GM19324 (cell line): Measurements from ENCODE around the gene NODAL.

Source experiments
- ATAC-seq: cut with Tn5 transposase; IDR thresholded peaks from one replicate; pipeline ENCODE4 v1.9.1; 2021; ENCODE audit warnings: mild to moderate bottlenecking, moderate library complexity; ENCODE audit not compliant: unreplicated experiment, low FRiP score

The NODAL gene

DNA sequence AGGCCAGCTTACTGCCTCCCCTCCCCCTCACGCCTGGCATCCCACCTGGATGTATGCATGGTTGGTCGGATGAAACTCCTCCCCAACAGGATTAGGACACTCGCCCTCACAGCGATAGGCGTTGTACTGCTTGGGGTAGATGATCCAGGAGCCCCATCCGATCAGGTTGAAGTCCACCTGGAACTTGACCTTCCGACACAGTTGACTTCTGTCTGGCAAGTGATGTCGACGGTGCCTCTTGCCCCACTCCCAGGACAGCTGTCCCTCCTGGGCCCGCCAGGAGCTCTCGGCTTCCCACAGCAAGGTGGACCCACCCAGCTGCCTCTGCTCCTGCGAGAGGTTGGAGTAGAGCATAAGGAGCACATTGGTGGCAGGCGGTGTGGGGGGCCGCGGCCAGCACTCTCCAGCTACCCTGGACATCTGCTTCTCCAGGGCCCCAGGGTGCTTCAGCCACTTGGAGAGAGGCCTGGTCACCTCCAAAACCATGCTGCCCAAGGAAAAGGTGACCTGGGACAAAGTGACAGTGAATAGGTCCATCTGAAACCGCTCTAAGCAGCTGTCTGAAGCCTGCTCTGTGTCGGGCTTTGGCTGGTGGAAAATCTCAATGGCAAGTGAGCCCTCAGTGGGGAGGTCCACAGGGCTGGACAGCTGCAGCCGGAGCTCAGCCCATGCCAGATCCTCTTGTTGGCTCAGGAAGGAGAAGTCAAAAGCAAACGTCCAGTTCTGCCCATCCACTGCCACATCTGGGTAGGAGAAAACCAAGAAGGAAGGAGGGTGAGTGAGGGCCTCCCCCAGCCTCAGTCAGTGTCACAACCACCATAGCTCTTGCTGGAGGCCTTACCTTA lies 6.0 kb downstream of the NODAL start:
- ATAC-seq = no peak

DNA sequence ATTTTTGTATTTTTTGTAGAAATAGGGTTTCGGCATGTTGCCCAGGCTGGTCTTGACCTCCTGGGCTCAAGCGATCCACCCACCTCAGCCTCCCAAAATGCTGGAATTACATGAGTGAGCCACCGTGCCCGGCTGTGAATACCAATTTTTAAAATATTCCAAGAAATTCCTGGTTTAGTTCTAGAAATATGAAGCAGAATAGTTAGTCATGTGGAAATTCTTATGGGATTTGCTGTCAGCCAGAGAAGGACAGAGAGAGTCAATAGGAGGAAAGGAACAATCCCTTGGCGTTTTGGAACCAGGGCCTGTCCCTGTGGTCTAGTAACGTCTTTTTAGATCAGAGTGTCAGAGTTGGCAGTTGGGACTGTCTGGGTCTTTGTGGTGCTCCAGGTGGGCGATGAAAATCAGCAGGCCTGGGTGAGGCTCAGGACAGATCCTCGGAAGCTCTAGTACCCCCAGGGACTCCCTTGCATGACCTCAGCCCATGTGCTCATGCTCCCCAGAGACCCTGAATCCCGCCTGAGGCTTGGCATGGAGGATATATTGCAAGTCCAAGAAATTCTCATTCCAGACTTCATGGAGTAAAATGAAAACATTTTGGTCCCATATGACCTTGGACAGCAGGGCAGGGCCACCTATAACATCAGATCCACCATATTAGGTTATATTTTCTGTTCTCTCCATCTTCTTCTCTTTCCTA lies 7.8 kb downstream of the NODAL start:
- ATAC-seq = no peak

DNA sequence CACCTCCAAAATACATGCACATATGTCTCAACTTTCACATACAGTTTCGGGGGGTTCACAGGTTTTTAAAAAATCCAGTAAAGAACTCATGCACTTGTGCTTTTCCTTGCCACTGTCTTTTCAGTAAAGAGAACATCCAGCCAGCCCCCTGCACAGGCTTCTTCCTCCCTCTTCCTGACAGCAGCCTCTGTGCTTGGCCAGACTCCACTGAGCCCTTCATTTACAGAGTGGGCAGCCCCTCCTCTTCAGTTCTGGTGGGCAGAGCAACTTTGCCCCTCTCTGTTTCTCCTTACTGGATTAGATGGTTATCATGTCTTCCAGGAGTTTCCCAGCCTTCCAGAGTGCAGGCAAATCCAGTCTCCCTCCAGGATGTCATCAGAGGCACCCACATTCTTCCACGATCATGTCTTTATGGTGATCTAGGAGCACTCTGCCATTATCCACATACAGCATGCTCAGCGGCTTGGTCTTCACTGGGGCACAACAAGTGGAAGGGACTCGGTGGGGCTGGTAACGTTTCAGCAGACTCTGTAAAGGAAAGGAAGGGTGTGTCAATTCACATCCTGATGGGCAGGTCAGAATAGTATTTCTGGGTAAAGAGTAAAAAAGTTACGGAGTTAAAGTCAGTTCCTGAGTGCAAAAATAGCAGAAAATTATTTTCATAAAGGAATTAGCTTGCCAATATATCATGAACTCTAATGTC lies 8.8 kb downstream of the NODAL start:
- no peak for ATAC-seq

DNA sequence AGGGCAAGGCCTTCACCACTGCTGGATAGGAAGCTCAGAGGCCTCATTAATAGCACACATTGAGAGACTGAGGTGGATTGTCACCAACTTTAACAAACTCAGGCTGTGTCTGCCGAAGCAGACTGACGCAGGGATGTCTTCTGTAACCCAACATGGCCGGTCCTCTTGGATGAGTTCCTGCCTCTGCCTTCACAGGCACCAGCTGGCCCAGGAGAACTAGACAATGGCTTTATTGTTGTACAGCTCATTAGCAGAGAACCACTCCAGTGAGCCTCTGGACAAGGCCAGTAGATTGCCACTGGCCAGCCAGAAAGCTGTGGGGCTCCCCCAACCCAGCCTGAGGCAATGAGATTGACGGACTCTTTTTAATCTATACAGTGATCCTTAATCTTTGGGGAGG lies 9.4 kb downstream of the NODAL start:
- ATAC-seq = no peak

DNA sequence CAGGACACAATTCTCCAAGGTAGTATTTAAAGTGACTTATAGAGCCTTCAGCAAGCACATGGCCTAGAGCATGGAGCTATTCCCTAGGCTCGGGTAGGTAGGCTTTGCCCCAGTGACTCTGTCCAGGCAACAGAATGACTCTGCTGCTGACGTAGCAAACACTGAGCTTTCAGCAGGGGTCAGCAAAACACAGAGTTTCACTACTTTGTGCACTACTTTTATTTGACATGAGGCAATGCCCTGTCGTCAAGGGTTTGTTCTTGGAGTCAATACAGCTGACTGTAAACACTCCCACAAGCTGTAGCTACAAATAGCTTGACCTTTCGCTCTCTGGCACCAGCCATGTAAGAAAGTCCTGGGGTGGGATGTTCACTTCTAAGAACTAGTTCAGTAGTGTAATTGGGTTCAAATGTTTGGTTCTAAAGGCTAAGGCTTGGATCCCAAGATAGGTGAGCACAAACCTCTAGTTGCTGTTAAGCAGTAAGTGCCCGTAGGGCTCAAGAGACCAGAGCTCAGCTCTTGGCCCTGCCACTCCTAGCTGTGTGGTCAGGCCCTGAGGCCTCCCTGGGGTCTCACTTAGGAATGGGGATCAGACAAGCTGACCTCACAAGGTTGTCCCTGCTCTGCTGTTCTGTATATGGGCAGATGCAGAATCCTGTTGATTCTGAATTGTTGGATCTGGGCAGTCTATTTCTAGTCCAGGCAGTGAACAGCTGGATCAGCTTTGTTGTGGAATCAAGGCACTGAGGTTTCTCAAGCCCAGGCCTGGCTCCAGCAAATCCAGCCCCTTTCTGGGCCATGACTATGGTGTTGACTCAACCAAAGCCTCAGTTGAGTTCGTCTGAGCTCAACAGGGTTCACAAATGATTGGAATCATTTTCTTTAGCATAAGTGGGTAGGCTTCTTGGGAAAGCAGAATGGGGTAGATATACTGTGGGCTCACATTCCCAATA lies 10.7 kb downstream of the NODAL start:
- ATAC-seq = no peak

DNA sequence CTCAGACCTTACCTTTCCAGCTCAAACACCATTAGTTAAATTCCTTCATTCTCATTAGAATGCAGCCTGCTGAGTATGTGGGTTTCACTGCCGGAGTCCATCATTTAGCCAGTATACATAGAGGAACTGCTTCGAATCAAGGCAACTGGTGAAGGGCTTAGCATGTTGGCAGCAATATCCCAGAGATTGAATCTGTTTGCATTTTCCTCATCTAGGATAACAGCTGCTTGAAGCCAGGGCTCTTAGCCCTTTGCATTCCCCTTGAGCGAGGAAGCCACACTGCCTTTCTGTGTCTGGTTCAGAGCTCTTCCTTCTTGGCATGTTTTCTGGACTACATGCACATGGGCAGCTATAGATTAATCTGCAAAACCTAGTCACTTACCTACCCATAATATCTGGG lies 14.7 kb downstream of the NODAL start:
- ATAC-seq = no peak

DNA sequence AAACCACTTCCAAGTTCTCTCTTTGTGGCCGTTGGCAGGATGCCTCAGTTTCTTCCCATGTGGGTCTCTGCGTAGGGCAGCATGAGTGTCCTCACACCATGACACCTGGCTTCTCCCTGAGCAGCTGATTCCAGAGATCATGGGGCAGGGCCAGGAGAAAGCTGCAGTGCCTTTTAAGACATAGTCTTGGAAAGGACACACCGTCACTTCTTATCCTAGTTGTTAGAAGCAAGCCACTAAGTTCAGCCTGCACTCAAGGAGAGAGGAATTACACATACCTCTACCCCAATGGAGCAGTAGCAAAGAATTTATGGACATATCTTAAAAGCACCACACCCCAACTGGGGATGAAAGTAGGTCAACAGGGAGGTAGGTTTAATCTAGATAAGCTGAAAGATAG lies 16.4 kb downstream of the NODAL start:
- ATAC-seq = no peak

DNA sequence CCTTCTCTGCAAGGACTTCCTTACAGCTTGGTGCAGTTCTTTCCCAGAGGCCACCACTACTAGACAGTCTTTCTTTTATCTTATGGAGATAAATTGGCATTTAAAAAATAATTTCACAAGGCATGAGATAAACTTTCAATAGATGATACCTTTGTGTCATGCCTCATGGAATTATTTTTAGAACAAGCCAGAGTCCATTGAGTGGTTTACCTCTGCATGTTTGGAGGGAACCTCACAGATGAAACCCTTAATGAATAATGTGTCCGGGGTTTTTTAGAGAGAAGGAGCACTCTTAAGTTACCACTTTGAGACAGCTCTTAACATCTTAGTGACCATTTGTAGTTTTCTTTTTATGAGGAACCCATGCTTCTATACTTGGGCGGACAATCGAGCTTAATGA lies 17.2 kb downstream of the NODAL start:
- no peak for ATAC-seq

DNA sequence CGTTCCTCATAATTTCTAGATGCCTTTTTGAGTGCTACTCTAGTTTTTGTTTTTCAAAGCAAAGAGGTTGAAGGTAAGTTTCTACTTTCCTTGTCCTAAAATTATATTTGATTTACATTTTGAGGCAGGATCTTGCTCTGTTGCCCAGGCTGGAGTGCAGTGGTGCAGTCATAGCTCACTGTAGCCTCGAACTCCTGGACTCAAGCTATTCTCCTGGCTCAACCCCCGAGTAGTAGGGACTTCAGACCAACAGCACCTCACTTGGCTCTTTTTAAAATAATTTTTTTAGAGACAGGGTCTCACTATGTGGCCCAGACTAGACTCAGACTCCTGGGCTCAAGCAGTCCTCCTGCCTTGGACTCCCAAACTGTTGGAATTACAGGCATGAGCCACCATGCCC lies 22.8 kb downstream of the NODAL start:
- no peak for ATAC-seq

DNA sequence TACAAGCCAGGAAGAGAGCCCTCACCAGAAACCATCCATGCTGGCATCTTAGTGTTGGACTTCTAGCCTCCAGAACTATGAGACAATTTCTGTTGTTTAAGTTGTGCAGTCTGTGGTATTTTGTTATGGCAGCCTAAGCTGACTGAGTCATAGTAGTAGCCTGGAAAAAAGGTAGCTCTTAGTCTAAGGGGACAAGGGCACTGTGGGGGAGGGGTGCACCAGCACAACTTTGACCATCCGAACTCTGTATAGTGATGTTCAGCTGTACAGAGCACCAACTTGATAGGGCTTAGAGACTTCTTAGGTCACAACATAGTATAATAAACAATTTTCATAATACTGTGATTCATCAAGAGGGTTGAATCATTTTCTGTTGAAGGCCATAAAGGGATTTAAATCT lies 23.3 kb downstream of the NODAL start:
- no peak for ATAC-seq

DNA sequence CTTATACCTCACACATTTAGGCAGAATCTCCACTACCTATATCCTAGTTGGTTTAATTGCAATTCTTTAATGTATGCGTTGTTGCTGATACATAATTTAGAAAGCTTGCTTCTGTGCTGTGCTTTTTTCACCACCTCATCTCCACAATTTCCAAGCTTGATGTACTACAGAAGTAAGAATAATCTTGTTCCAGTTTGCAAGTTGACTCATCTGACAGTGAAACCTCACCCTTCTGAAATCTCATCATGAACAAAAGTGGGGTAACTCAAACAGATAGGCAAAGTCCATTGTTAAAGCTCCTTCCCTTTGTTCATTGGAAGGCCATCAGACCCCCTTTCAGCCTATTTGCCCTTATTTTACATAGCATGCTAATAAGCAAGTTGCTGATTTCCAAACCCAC lies 23.9 kb downstream of the NODAL start:
- no peak for ATAC-seq

DNA sequence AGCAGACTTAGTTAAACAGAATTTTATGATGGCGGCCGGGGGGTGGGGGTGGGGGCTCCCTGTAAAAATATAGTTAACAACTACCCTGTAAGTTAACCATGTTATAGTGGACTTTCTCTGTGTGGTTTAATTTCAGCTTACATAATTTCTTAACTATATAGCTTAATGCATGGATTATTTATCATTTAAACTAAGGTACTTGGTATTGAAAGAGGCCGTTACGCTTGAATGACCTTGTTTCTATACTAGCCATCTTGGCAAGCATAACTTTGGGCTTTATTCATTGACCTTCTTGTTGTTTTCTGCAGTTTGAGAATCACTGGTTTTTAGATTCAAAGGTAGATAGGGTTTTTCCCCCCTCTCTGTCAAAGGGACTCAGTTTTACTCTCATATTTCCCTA lies 29.1 kb downstream of the NODAL start:
- no peak for ATAC-seq

DNA sequence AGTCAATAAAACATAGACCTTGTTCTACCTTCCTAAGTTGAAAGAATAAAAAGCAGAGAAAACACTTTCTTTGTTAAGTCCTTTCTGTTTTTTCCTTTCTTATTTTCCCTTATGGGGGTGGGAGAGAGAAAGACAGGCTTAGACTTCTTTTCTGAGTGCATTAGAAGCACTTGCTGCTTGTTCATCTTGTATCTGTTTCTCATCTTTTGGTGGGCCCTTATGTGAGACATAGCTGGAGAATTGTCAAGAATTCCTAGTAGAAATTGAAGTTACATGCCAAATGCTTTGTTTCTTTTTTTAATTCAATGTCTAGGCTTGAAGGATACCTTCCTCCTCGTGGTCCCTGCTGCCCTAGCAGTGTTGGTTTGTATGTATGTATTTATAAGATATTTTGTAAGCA lies 30.9 kb downstream of the NODAL start:
- ATAC-seq = no peak

DNA sequence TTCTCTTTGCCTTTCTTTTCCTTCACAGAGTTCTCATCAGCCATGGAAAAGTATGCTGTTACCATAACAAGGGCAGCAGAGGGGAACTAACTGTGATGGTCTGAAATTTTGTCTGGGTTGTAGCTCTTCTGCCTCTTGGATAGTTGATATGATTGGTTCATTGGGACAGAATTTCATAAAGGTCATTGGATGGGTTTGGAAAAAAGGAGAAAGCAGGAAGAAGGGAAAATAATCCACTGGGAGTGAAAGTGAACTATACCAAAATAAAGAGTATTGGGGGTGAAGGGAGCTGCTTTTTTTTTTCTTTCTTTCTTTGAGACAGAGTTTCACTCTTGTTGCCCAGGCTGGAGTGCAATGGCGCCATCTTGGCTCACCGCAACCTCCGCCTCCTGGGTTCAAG lies 31.7 kb downstream of the NODAL start:
- ATAC-seq = no peak

DNA sequence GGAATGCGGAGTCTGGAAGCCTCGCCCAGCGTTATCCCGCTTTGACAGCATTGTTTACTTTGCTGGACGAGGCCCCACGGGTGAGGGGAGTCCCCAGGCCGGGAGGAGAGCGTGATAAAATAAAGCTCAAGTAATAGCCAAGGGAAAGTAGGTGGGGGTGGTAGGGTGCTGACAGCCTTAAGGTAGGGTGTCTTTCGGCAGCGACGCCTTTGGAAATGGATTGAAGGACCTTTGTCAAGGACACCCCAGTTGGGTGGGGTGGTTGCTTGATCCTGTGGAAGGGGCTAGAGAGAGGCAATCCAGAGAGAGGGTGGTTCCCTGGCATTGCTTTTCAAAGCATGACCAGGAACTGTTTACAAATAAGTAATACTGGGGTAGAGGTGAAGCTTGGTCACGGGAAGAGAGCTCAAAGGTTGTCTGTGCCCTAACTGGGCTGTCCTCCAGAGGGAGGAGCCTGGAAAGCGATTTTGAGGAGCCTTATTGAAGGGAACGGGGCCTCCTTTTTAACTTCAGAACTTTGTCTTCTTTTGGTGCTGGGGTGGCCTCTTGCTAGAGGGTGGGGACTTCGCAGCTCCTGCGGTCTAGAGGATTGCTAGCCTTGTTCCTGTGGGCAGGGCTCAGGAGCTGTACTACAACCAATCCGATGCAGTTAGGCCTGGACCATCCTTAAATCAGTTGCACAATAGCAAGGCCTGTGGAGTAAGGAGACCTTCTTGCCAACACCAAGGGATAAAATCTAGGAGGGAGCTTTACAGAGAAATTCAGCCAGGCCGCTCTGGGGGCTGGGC lies 36.2 kb downstream of the NODAL start:
- no peak for ATAC-seq

DNA sequence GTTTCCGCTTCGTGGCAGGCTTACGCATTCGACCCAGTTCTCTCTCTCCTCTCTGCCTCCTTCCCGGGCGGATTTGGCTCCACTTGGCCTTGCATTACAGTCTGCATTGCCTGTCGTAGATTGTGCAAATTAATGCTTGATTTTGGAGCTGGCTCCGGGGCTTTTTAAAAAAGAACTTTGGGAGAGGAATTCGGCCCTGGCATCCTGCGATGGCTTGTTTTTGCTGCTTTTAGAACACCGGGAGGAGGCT lies 36.8 kb downstream of the NODAL start:
- ATAC-seq = no peak

DNA sequence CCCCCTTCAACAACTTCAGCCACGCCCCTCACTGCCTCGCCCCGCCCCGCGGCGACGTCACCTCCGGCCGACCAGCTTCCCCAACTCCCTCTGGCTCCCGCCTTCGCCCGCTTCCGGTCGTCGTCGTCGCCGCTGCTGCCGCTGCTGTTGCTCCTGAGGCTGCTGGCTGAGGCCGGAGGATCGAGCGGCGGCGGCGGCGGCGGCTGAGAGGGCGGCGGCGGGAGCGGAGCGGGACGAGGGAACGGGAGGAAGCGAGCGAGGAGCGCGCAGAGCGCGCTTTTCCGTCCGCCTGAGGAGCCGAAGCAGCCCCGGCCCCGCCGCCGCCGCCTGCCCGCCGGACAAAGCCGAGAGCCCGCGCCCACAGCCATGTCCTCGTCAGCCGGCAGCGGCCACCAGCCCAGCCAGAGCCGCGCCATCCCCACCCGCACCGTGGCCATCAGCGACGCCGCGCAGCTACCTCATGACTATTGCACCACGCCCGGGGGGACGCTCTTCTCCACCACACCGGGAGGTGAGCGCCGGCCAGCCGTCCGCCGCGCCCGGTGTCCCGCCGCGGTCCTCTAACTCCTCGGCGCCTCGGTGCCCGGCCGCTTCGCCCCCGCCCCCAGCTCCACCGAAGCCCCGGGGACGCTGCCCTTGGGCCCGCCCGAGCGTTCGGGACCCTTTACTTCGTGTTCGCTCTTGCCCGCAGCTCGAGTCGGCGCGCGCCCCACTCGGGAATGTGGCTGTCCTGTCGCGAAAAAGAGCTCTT lies 37.3 kb downstream of the NODAL start, which contains the start of gene EIF4EBP2:
TSS of gene EIF4EBP2 (plus strand) at position 110 of the 751 bp plus-strand sequence. CDS start at position 367, 257 bp downstream.
- ATAC-seq = peak; percentile 85

DNA sequence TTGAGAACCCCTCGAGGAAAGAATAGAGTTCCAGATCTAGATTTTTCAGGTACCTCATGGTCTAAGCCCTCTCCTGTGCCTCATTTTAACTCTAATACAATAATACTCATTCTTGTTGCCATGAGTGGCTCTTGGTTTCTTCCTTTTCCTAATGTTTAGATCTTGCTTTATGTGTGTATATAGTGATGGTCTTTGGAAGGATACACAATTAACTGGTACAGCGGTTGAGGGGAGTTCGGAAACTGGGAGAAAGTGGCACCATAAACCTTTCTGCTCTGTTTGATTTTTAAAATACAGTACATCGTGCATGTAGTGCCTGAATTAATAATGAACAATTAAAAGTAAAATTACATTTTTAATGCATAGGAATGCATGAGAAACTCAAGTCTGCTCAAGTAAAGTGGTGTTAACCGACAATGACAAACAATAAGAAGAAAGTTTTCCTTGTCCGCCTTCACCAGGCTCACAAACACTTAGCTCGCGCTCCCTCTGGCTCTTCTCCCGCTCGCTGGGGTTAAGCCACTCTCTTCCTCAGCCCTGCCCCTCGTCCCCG lies 37.9 kb downstream of the NODAL start:
- no peak for ATAC-seq

DNA sequence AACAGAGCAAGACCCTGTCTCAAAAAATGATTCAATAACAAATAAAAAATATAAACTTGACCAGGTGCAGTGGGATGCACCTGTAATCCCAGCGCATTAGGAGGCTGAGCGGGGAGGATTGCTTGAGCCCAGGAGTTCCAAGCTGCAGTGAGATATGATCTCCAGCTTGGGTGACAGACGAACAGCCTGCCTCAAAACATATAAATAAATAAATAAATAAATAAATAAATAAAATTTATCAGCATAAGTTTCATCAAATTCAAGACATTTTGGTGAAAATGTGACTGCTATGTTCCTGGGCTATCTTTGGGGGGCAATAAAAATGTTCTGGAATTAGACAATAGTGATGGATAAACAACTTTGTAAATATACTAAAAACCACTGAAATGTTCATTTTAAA lies 42.3 kb downstream of the NODAL start:
- ATAC-seq = no peak
